ENCODE measurements around the gene ZNF687.

The ZNF687 gene, protein sequence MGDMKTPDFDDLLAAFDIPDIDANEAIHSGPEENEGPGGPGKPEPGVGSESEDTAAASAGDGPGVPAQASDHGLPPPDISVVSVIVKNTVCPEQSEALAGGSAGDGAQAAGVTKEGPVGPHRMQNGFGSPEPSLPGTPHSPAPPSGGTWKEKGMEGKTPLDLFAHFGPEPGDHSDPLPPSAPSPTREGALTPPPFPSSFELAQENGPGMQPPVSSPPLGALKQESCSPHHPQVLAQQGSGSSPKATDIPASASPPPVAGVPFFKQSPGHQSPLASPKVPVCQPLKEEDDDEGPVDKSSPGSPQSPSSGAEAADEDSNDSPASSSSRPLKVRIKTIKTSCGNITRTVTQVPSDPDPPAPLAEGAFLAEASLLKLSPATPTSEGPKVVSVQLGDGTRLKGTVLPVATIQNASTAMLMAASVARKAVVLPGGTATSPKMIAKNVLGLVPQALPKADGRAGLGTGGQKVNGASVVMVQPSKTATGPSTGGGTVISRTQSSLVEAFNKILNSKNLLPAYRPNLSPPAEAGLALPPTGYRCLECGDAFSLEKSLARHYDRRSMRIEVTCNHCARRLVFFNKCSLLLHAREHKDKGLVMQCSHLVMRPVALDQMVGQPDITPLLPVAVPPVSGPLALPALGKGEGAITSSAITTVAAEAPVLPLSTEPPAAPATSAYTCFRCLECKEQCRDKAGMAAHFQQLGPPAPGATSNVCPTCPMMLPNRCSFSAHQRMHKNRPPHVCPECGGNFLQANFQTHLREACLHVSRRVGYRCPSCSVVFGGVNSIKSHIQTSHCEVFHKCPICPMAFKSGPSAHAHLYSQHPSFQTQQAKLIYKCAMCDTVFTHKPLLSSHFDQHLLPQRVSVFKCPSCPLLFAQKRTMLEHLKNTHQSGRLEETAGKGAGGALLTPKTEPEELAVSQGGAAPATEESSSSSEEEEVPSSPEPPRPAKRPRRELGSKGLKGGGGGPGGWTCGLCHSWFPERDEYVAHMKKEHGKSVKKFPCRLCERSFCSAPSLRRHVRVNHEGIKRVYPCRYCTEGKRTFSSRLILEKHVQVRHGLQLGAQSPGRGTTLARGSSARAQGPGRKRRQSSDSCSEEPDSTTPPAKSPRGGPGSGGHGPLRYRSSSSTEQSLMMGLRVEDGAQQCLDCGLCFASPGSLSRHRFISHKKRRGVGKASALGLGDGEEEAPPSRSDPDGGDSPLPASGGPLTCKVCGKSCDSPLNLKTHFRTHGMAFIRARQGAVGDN

DNA sequence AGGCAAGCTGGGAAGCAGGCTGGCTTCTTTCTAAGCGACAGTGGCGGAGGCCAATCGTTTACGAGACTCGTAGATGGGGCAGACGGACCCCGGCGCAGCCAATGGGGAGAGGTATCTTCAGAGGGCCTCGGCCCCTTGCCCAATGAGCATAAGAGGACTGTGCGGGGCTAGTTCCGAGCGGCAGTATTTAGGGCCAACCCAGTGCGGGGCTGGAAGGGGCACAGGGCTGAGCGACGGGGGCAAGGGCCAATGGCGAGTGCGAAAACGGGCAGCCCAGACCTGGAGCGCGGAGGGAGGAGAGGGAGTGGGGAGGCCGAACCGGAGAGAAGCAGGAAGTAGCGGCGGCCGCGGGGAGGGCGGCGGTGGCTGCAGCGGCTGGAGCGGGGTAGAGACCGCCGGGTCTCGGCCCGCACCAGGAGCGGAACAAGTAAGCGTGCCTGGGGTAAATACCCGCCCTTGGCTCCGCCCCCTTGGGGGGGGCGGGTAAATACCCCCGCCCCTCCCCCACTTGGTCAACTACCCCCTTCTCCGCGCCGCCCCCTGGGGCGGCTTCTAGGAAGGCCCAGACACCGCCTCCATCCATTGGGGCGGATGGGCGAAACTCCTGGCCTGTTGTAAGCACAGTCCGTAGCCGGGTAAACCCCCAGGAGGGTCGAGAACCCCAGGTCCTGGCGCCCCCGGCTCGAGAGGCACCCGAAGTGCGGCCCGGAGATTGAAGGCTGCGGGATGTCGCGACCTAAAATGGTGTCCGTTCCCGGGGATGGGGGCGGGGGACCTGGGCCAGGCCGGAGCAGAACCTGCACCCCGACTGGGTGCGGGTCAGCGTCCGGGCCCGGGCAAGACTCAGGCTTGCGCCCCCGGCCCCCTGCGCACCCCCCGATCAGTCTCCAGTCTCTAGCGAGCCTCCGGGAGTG is at the start of gene ZNF687:
Gene ZNF687 (plus strand): TSS at position 331 of the 914 bp plus-strand sequence. CDS start 3,993 bp downstream, outside the sequence.
- peak within 1 kb of the TSS; percentile 96 for H3K9ac ChIP-seq (ENCODE audit: insufficient read length, low read depth)
- TF ChIP-seq YY1 (IDR thresholded peaks at IDR 0.05; ENCODE audit: insufficient read depth, insufficient read length): no peak
- no peak for TF ChIP-seq ZNF274 (IDR thresholded peaks at IDR 0.05; ENCODE audit: low read depth, low read length)
- no peak for TF ChIP-seq SUZ12 (IDR thresholded peaks at IDR 0.05; ENCODE audit: extremely low read depth, insufficient read depth, insufficient read length)
- peak; percentile 100 for DNase-seq (ENCODE audit: low read depth, low spot score)
- H3K27me3 ChIP-seq (ENCODE audit: insufficient read depth, insufficient read length): no peaks in the 10 kb centered on the region
- H3K4me3 ChIP-seq (ENCODE audit: insufficient read length, low read depth): peak within 1 kb of the TSS; percentile 94
- H3K4me1 ChIP-seq (ENCODE audit: insufficient read depth, insufficient read length): peaks cover 16% of the 10 kb centered on the region
- H3K36me3 ChIP-seq (ENCODE audit: insufficient read depth, insufficient read length, low read length): peaks cover 29% of the 10 kb centered on the region
- no peaks in the 10 kb centered on the region for H3K9me3 ChIP-seq (ENCODE audit: insufficient read depth, low read length)

DNA sequence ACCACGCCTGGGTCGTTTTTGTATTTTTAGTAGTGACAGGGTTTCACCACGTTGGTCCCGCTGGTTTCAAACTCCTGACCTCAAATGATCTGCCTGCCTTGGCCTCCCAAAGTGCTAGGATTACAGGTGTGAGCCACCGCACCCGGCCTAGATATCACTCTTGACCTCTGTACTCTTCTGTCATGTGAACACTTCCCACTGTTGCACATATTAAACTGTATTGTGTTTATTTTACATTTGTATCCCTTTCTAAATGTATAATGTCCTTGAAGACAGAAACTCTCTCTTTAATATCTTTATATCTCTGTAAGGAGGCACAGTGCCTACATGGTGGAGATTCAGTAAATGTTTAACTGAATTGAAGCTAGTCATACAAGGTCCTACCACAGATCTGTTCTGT is 46.9 kb upstream of the ZNF687 start:
- H3K9ac ChIP-seq (ENCODE audit: insufficient read length, low read depth): no peak overlapping the region
- no peak overlapping the region for H3K4me3 ChIP-seq (ENCODE audit: insufficient read length, low read depth)
- TF ChIP-seq YY1 (IDR thresholded peaks at IDR 0.05; ENCODE audit: insufficient read depth, insufficient read length): no peak
- no peak for TF ChIP-seq ZNF274 (IDR thresholded peaks at IDR 0.05; ENCODE audit: low read depth, low read length)
- TF ChIP-seq SUZ12 (IDR thresholded peaks at IDR 0.05; ENCODE audit: extremely low read depth, insufficient read depth, insufficient read length): no peak
- DNase-seq (ENCODE audit: low read depth, low spot score): no peak
- H3K27me3 ChIP-seq (ENCODE audit: insufficient read depth, insufficient read length): no peaks in the 10 kb centered on the region
- no peaks in the 10 kb centered on the region for H3K9me3 ChIP-seq (ENCODE audit: insufficient read depth, low read length)
- peaks cover 97% of the 10 kb centered on the region for H3K36me3 ChIP-seq (ENCODE audit: insufficient read depth, insufficient read length, low read length)
- H3K4me1 ChIP-seq (ENCODE audit: insufficient read depth, insufficient read length): no peaks in the 10 kb centered on the region

DNA sequence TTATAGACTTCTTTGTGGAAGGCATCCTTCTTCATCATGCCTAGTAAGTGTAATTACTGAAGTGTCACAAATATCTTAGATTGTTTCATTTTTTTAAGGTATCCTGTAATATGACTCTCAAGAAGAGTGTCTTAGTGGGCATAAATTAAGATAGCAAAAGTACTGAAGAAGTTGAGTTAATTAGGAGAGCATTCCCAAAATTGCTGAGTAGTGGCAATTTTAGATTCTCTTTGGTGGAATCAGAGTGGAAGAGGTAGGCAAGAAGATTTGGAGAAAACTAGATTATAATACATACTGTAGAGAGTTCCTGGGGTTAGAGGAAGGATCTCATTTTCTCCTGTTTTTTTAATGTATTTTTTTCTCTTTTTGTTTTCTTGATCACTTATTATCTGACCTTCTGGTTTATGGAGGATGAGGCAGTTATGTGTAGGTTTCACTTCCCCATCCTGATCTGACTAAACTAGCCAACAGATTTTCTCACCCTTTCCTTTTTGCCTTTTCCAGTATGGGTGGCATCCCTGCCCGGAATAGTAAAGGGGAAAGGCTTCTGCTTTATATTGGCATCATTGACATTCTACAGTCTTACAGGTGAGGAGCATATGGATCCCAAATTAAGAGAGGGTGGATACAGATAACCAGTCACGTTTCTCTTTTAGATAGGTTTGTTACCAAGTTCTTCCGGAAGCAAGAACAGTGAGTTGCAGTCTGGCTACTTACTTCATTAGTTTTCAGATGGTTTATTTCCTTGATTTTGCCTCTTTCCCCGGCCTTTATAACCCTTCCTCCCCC is 44.2 kb upstream of the ZNF687 start:
- TF ChIP-seq SUZ12 (IDR thresholded peaks at IDR 0.05; ENCODE audit: extremely low read depth, insufficient read depth, insufficient read length) (no peak), YY1 (IDR thresholded peaks at IDR 0.05; ENCODE audit: insufficient read depth, insufficient read length) (no peak)
- DNase-seq (ENCODE audit: low read depth, low spot score): no peak
- Histone ChIP-seq H3K4me1 (ENCODE audit: insufficient read depth, insufficient read length) (no peaks in the 10 kb centered on the region), H3K36me3 (ENCODE audit: insufficient read depth, insufficient read length, low read length) (peaks cover 98% of the 10 kb centered on the region), H3K4me3 (ENCODE audit: insufficient read length, low read depth) (no peak overlapping the region), H3K27me3 (ENCODE audit: insufficient read depth, insufficient read length) (no peaks in the 10 kb centered on the region), H3K9ac (ENCODE audit: insufficient read length, low read depth) (no peak overlapping the region), H3K9me3 (ENCODE audit: insufficient read depth, low read length) (no peaks in the 10 kb centered on the region)

DNA sequence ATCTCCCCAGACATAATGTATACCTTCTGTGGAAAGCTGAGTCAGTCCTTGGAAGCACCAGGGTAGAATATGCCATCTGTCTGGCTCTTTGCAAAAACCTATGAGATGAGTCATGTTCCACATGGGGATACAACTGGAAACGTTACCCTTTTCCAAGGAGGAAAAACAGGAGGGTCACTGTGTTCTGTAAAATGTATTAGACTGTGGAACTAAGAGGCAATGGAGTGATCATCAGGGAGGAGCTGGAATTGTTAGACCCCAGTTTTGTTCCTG is 43.7 kb upstream of the ZNF687 start:
- Histone ChIP-seq H3K4me3 (ENCODE audit: insufficient read length, low read depth) (no peak overlapping the region), H3K4me1 (ENCODE audit: insufficient read depth, insufficient read length) (no peaks in the 10 kb centered on the region), H3K9me3 (ENCODE audit: insufficient read depth, low read length) (no peaks in the 10 kb centered on the region), H3K9ac (ENCODE audit: insufficient read length, low read depth) (no peak overlapping the region), H3K36me3 (ENCODE audit: insufficient read depth, insufficient read length, low read length) (peaks cover 99% of the 10 kb centered on the region), H3K27me3 (ENCODE audit: insufficient read depth, insufficient read length) (no peaks in the 10 kb centered on the region)
- DNase-seq (ENCODE audit: low read depth, low spot score): no peak
- TF ChIP-seq SUZ12 (IDR thresholded peaks at IDR 0.05; ENCODE audit: extremely low read depth, insufficient read depth, insufficient read length) (no peak), ZNF274 (IDR thresholded peaks at IDR 0.05; ENCODE audit: low read depth, low read length) (no peak), YY1 (IDR thresholded peaks at IDR 0.05; ENCODE audit: insufficient read depth, insufficient read length) (no peak)

DNA sequence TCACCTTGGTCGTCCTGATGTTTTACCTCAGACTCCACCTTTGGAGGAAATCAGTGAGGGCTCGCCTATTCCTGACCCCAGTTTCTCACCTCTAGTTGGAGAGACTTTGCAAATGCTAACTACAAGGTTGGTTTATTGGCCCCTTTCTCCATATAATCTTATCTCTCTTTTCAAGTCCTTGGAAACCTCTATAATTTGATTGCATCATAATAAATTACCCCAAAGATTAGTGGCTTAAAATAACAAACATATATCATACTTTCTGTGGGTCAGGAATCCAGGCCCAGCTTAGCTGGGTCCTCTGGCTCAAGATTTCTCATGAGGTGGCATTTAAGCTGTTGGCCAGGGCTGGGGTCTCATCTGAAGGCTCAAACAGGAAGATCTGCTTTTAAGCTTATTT is 39.7 kb upstream of the ZNF687 start:
- Histone ChIP-seq H3K36me3 (ENCODE audit: insufficient read depth, insufficient read length, low read length) (peaks cover 100% of the 10 kb centered on the region), H3K9ac (ENCODE audit: insufficient read length, low read depth) (no peak overlapping the region), H3K9me3 (ENCODE audit: insufficient read depth, low read length) (no peaks in the 10 kb centered on the region), H3K27me3 (ENCODE audit: insufficient read depth, insufficient read length) (no peaks in the 10 kb centered on the region), H3K4me3 (ENCODE audit: insufficient read length, low read depth) (no peak overlapping the region), H3K4me1 (ENCODE audit: insufficient read depth, insufficient read length) (no peaks in the 10 kb centered on the region)
- no peak for TF ChIP-seq SUZ12 (IDR thresholded peaks at IDR 0.05; ENCODE audit: extremely low read depth, insufficient read depth, insufficient read length)
- no peak for TF ChIP-seq YY1 (IDR thresholded peaks at IDR 0.05; ENCODE audit: insufficient read depth, insufficient read length)
- TF ChIP-seq ZNF274 (IDR thresholded peaks at IDR 0.05; ENCODE audit: low read depth, low read length): no peak
- no peak for DNase-seq (ENCODE audit: low read depth, low spot score)

Data from NT2/D1 (cell line).